Mesenchymal stem cell (in vitro differentiated cells and primary cell): ENCODE data around the gene USP35.

ENCODE experiments used
- DNase-seq: peaks from one replicate; pipeline ENCODE4 v3.0.0-alpha.2; 2013
- H2AFZ ChIP-seq: one replicate; pipeline ENCODE4 v1.6.1; 2013; ENCODE audit warnings: low read depth, mild to moderate bottlenecking, control low read depth, inconsistent platforms, low read length, moderate library complexity
- H2AK5ac ChIP-seq: 2 replicates; pipeline ENCODE4 v1.6.1; 2013; ENCODE audit warnings: low read length, moderate library complexity, mild to moderate bottlenecking, inconsistent platforms; ENCODE audit not compliant: severe bottlenecking
- H2BK120ac ChIP-seq: one replicate; pipeline ENCODE4 v1.6.1; 2013; ENCODE audit warnings: low read depth, mild to moderate bottlenecking, inconsistent platforms, low read length, moderate library complexity
- H2BK12ac ChIP-seq, 2 experiments: one replicate each; pipeline ENCODE4 v1.6.1; 2013; ENCODE audit warnings: inconsistent platforms in 2 of 2, low read length in 2 of 2, mild to moderate bottlenecking in 2 of 2, moderate library complexity in 2 of 2, control low read depth in 1 of 2
- H2BK15ac ChIP-seq: one replicate; pipeline ENCODE4 v1.6.1; 2013; ENCODE audit warnings: mild to moderate bottlenecking, low read depth, inconsistent platforms; ENCODE audit not compliant: poor library complexity, severe bottlenecking
- H2BK5ac ChIP-seq: 2 replicates; pipeline ENCODE4 v1.6.1; 2013; ENCODE audit warnings: low read depth, mild to moderate bottlenecking, low read length, control low read depth, inconsistent platforms; ENCODE audit not compliant: poor library complexity, severe bottlenecking
- H3K14ac ChIP-seq, 2 experiments: one replicate each; pipeline ENCODE4 v1.6.1; 2013; ENCODE audit warnings: inconsistent platforms in 2 of 2, low read length in 2 of 2, control low read depth in 1 of 2, mild to moderate bottlenecking in 1 of 2, moderate library complexity in 1 of 2
- H3K18ac ChIP-seq, 2 experiments: one replicate each; pipeline ENCODE4 v1.6.1; 2013; ENCODE audit warnings: inconsistent platforms in 2 of 2, low read length in 2 of 2, control low read depth in 1 of 2, low read depth in 1 of 2, mild to moderate bottlenecking in 1 of 2
- H3K23ac ChIP-seq, 2 experiments: one replicate each; pipeline ENCODE4 v1.6.1; 2013; ENCODE audit warnings: inconsistent platforms in 2 of 2, low read length in 2 of 2, mild to moderate bottlenecking in 2 of 2, moderate library complexity in 2 of 2, control low read depth in 1 of 2
- H3K27ac ChIP-seq: 2 replicates; pipeline ENCODE4 v1.5.1; 2013; ENCODE audit warnings: mild to moderate bottlenecking, moderate library complexity, low read length, control low read depth, inconsistent platforms; ENCODE audit not compliant: poor library complexity, severe bottlenecking
- H3K27me3 ChIP-seq, 2 experiments: 2 replicates each; pipeline versions ENCODE4 v1.6.1 to v1.7.0; 2013; ENCODE audit warnings: low read length in 2 of 2, mild to moderate bottlenecking in 2 of 2, moderate library complexity in 2 of 2, control low read depth in 1 of 2, inconsistent platforms in 1 of 2; ENCODE audit not compliant: control insufficient read depth in 1 of 2, insufficient read depth in 1 of 2
- H3K36me3 ChIP-seq, 2 experiments: 2 replicates each; pipeline versions ENCODE4 v1.6.1 to v1.7.0; 2013; ENCODE audit warnings: low read length in 2 of 2, control low read depth in 1 of 2, inconsistent platforms in 1 of 2, low read depth in 1 of 2, mild to moderate bottlenecking in 1 of 2; ENCODE audit not compliant: insufficient read depth in 2 of 2, control insufficient read depth in 1 of 2
- H3K4ac ChIP-seq, 2 experiments: one replicate each; pipeline ENCODE4 v1.6.1; 2013; ENCODE audit warnings: inconsistent platforms in 2 of 2, low read length in 2 of 2, mild to moderate bottlenecking in 2 of 2, moderate library complexity in 2 of 2, control low read depth in 1 of 2, low read depth in 1 of 2
- H3K4me1 ChIP-seq: 2 replicates; pipeline ENCODE4 v1.6.1; 2013; ENCODE audit warnings: low read depth, low read length, control low read depth; ENCODE audit not compliant: control insufficient read depth, insufficient read depth
- H3K4me2 ChIP-seq: 2 replicates; pipeline ENCODE4 v1.6.1; 2013; ENCODE audit warnings: low read length, mild to moderate bottlenecking, inconsistent platforms; ENCODE audit not compliant: poor library complexity, severe bottlenecking
- H3K4me3 ChIP-seq, 2 experiments: 2 replicates each; pipeline versions ENCODE4 v1.5.1 to v1.7.0; 2013; ENCODE audit warnings: low read length in 2 of 2, mild to moderate bottlenecking in 2 of 2, control low read depth in 1 of 2, low read depth in 1 of 2; ENCODE audit not compliant: insufficient read depth in 1 of 2
- H3K79me1 ChIP-seq: replicated peaks from 2 replicates; pipeline ENCODE4 v1.6.1; 2013; ENCODE audit warnings: mild to moderate bottlenecking, control low read depth, low read length, inconsistent platforms; ENCODE audit not compliant: poor library complexity, severe bottlenecking
- H3K9ac ChIP-seq: 2 replicates; pipeline ENCODE4 v1.7.0; 2013; ENCODE audit warnings: mild to moderate bottlenecking, low read length, moderate library complexity
- H3K9me3 ChIP-seq: 2 replicates; pipeline ENCODE4 v1.7.0; 2013; ENCODE audit warnings: mild to moderate bottlenecking, low read length; ENCODE audit not compliant: control insufficient read depth
- H4K8ac ChIP-seq: one replicate; pipeline ENCODE4 v1.6.1; 2013; ENCODE audit warnings: inconsistent platforms, mild to moderate bottlenecking, low read length, moderate library complexity
- H4K91ac ChIP-seq: one replicate; pipeline ENCODE4 v1.6.1; 2013; ENCODE audit warnings: mild to moderate bottlenecking, low read length, inconsistent platforms
- WGBS: methylation state at CpG from one replicate; pipeline ENCODE4 v1.1.7; 2013; ENCODE audit warnings: mixed read lengths; 5-methylcytosine and 5-hydroxymethylcytosine counted together

Gene USP35

GRCh38 chr11:78164471-78164870 lies 24.2 kb upstream of the USP35 start:
- Histone ChIP-seq H4K91ac (no peak overlapping the region), H2BK5ac (no peak overlapping the region), H3K4ac (no peak overlapping the region), H3K9me3 (no peaks in the 10 kb centered on the region), H3K9ac (no peak overlapping the region), H3K79me1 (no peaks in the 10 kb centered on the region), H3K36me3 (no peaks in the 10 kb centered on the region), H3K4me2 (no peak overlapping the region), H2BK15ac (no peak overlapping the region), H2AK5ac (no peak overlapping the region), H2BK12ac (no peak overlapping the region), H3K27ac (no peak overlapping the region), H3K4me1 (peaks cover 4% of the 10 kb centered on the region), H3K18ac (no peak overlapping the region), H2AFZ (no peak overlapping the region), H4K8ac (no peak overlapping the region), H2BK120ac (peak overlapping the region; percentile 24), H3K27me3 (no peaks in the 10 kb centered on the region), H3K4me3 (no peak overlapping the region), H3K14ac (no peak overlapping the region), H3K23ac (no peak overlapping the region)
- 100% methylated on average over 1 of the region's 2 CpGs for WGBS
- no peak for DNase-seq

- H4K91ac ChIP-seq = peak overlapping the region; percentile 70
- H3K4me1 ChIP-seq = peaks cover 5% of the 10 kb centered on the region
- peaks cover 13 to 17% of the 10 kb centered on the region in 2 experiments for H3K36me3 ChIP-seq
- H3K4me3 ChIP-seq = no peak overlapping the region
- H3K9me3 ChIP-seq = no peaks in the 10 kb centered on the region
- 65% methylated on average over 5 of the region's 6 CpGs for WGBS
- H2BK5ac ChIP-seq = no peak overlapping the region
- H2AK5ac ChIP-seq = no peak overlapping the region
- no peak overlapping the region for H2BK15ac ChIP-seq
- H3K4ac ChIP-seq = no peak overlapping the region
- no peak overlapping the region for H3K9ac ChIP-seq
- H3K23ac ChIP-seq = no peak overlapping the region
- H2BK12ac ChIP-seq = peak overlapping the region; percentile 51 to 80
- H4K8ac ChIP-seq = peak overlapping the region; percentile 35
- no peak for DNase-seq
- no peak overlapping the region for H2AFZ ChIP-seq
- no peak overlapping the region for H3K4me2 ChIP-seq
- H3K27me3 ChIP-seq = no peaks in the 10 kb centered on the region
- H3K18ac ChIP-seq = peak overlapping the region; percentile 24 to 77
- no peak overlapping the region for H2BK120ac ChIP-seq
- H3K27ac ChIP-seq = no peak overlapping the region
- H3K79me1 ChIP-seq = peaks cover 2% of the 10 kb centered on the region
- H3K14ac ChIP-seq = no peak overlapping the region
Observed at GRCh38 chr11:78166855-78167469, 21.8 kb upstream of the USP35 start.

GRCh38 chr11:78168539-78169477 lies 19.9 kb upstream of the USP35 start:
- peak overlapping the region in 1 of 2 experiments; percentile 71 for H3K4ac ChIP-seq
- 65% methylated on average over 17 of the region's 17 CpGs for WGBS
- peak overlapping the region in 1 of 2 experiments; percentile 44 for H3K18ac ChIP-seq
- no peaks in the 10 kb centered on the region for H3K9me3 ChIP-seq
- peaks cover 9% of the 10 kb centered on the region for H3K79me1 ChIP-seq
- H4K8ac ChIP-seq = peak overlapping the region; percentile 53
- H2AFZ ChIP-seq = peak overlapping the region; percentile 33
- peaks cover 6% of the 10 kb centered on the region for H3K4me1 ChIP-seq
- H4K91ac ChIP-seq = peak overlapping the region; percentile 52
- H3K27me3 ChIP-seq = no peaks in the 10 kb centered on the region
- no peak overlapping the region for H3K23ac ChIP-seq
- no peak overlapping the region for H2AK5ac ChIP-seq
- H2BK15ac ChIP-seq = peak overlapping the region; percentile 44
- peak overlapping the region; percentile 77 for H3K9ac ChIP-seq
- H3K14ac ChIP-seq = peak overlapping the region in 1 of 2 experiments; percentile 19
- no peak overlapping the region for H3K4me3 ChIP-seq
- peaks cover 28 to 35% of the 10 kb centered on the region in 2 experiments for H3K36me3 ChIP-seq
- DNase-seq = peak; percentile 39
- H2BK5ac ChIP-seq = no peak overlapping the region
- no peak overlapping the region for H3K27ac ChIP-seq
- H2BK12ac ChIP-seq = peak overlapping the region; percentile 31 to 54
- no peak overlapping the region for H2BK120ac ChIP-seq
- H3K4me2 ChIP-seq = no peak overlapping the region

GRCh38 chr11:78170413-78170812 lies 18.3 kb upstream of the USP35 start:
- Histone ChIP-seq H3K9ac (no peak overlapping the region), H3K23ac (peak overlapping the region in 1 of 2 experiments; percentile 34), H3K4me3 (no peak overlapping the region), H3K27ac (no peak overlapping the region), H3K4me2 (no peak overlapping the region), H2BK12ac (no peak overlapping the region), H3K4ac (no peak overlapping the region), H2BK15ac (no peak overlapping the region), H3K18ac (no peak overlapping the region), H2BK5ac (no peak overlapping the region), H4K91ac (no peak overlapping the region), H3K4me1 (peaks cover 6% of the 10 kb centered on the region), H4K8ac (no peak overlapping the region), H3K14ac (no peak overlapping the region), H3K36me3 (peaks cover 34 to 44% of the 10 kb centered on the region in 2 experiments), H3K27me3 (no peaks in the 10 kb centered on the region), H2AFZ (no peak overlapping the region), H3K9me3 (no peaks in the 10 kb centered on the region), H2BK120ac (no peak overlapping the region), H2AK5ac (no peak overlapping the region), H3K79me1 (peaks cover 9% of the 10 kb centered on the region)
- WGBS = 98% methylated on average over 11 of the region's 11 CpGs
- no peak for DNase-seq
